Small intestine (tissue), 7 donors: Measurements from ENCODE around the gene RGS3. TPM values are rescaled to one million over a fixed set of nuclear protein-coding genes. Genes with fewer than 3 reads are reported as not detected.
"Not testable (repeated sequence)": the region's sequence is repeated elsewhere in the genome, so short reads cannot be mapped to it uniquely, and the experiment has no call there.

ENCODE experiments used
- DNase-seq, 2 donors: peaks; one replicate each; pipeline versions ENCODE4 v3.0.0 to v3.0.0-alpha.2; 2013
- FAIRE-seq: peaks from 2 replicates; lab custom pipeline; 2012; peaks lifted over from hg19 to GRCh38; lab: Jason Lieb, UNC
- H3K27ac ChIP-seq, 3 donors: one replicate each; pipeline ENCODE4 v1.5.1; 2013; ENCODE audit warnings: low read length in 2 of 3, mild to moderate bottlenecking in 2 of 3, control low read depth in 1 of 3, inconsistent platforms in 1 of 3, low read depth in 1 of 3, moderate library complexity in 1 of 3
- H3K27me3 ChIP-seq, 3 donors: one replicate each; pipeline ENCODE4 v1.6.1; 2013; ENCODE audit warnings: low read length in 3 of 3, inconsistent platforms in 1 of 3; ENCODE audit not compliant: control insufficient read depth in 3 of 3, insufficient read depth in 3 of 3
- H3K36me3 ChIP-seq, 3 donors: one replicate each; pipeline ENCODE4 v1.6.1; 2013; ENCODE audit warnings: low read length in 3 of 3, inconsistent platforms in 1 of 3, low read depth in 1 of 3, mild to moderate bottlenecking in 1 of 3, moderate library complexity in 1 of 3; ENCODE audit not compliant: control insufficient read depth in 3 of 3, insufficient read depth in 2 of 3
- H3K4me1 ChIP-seq, 3 donors: one replicate each; pipeline ENCODE4 v1.6.1; 2013; ENCODE audit warnings: low read length in 2 of 3, inconsistent platforms in 1 of 3, low read depth in 1 of 3, mild to moderate bottlenecking in 1 of 3, moderate library complexity in 1 of 3; ENCODE audit not compliant: control insufficient read depth in 3 of 3, insufficient read depth in 2 of 3
- H3K4me3 ChIP-seq, 3 donors: one replicate each; pipeline ENCODE4 v1.5.1; 2013; ENCODE audit warnings: low read length in 3 of 3, control low read depth in 1 of 3, inconsistent platforms in 1 of 3, low read depth in 1 of 3, mild to moderate bottlenecking in 1 of 3, moderate library complexity in 1 of 3
- H3K9me3 ChIP-seq, 2 donors: one replicate each; pipeline ENCODE4 v1.6.1; 2013; ENCODE audit warnings: low read depth in 1 of 2, low read length in 1 of 2; ENCODE audit not compliant: control insufficient read depth in 2 of 2, insufficient read depth in 1 of 2
- WGBS, 3 donors: extraction: QIAGEN DNeasy Blood & Tissue Kit; methylation state at CpG; one replicate each; pipeline ENCODE4 v1.1.7; 2013; 5-methylcytosine and 5-hydroxymethylcytosine counted together
- polyA plus RNA-seq, 4 donors: library from polyadenylated mRNA; stranded (reverse) in 3 of 4; unstranded in 1 of 4; fragments of 200-250 nt in 3 of 4; fragments of 120-200 nt in 1 of 4; gene quantifications; one replicate each; pipeline versions ENCODE4 v1.2.1 to v1.2.3, GENCODE V29; 2013
- donor health status: healthy with polysubstance abuse.
- donor health status: control.
- donor health status: control.
- donor health status: Bipolar disorder and iron deficiency.
- donor health status: healthy.

RGS3 gene
- polyA plus RNA-seq, 4 donors, result 23.0 to 37.0 (median 26.4) TPM

DNA sequence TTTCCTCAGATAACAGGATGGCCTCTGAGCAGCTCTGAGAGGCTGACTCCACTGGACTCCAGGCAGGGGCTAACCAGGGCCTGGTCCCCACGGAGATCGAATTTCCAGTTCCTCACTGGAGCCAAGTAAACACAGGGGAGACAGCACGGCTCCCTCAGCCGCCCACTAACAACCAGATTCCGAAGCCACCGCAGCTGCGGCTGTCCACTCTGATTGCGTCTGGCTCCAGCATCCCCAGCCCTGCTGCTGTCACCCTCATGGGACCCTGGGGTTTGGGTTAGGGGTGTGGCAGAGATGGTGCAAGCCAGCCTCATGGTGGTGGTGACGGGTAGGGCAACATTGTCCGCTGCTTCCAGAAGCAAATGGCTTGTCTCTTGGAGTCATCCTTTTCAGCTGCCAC lies 172.6 kb downstream of the RGS3 start:
- no peak for FAIRE-seq
- 64 to 78% (median 71%) methylated on average over 7 to 10 of the region's 10 CpGs for WGBS, 3 donors

DNA sequence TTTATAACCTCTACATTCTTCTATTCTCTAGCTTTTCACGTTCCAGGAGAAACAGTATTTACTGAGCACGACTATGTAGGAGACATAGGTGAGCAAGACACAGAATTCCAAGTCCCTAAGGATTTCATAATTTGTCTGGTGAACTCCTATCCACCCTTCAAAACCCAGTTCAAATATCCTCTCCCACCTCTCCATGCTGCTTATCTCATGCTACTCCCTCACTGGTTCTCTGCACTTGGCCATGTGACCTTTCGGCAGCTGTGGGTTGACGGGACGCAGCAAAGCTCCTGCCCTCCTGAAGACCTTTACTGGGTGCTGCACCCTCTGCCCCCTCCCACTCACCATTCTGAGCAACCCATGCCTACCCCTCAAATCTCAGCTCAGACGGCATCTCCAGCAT lies 173.2 kb downstream of the RGS3 start:
- Histone ChIP-seq H3K9me3 (no peaks in the 10 kb centered on the region), H3K36me3 (no peaks in the 10 kb centered on the region), H3K4me1 (no peaks in the 10 kb centered on the region), H3K4me3 (no peak overlapping the region), H3K27ac (no peak overlapping the region), H3K27me3 (no peaks in the 10 kb centered on the region)
- 89 to 91% (median 91%) methylated on average over 6 of the region's 6 CpGs for WGBS, 3 donors
- DNase-seq (no peak), FAIRE-seq (no peak)

More for the DNA sequence above, 172.6 kb downstream of the RGS3 start:
- Histone ChIP-seq H3K36me3 (no peaks in the 10 kb centered on the region), H3K4me1 (no peaks in the 10 kb centered on the region), H3K27me3 (no peaks in the 10 kb centered on the region), H3K4me3 (no peak overlapping the region), H3K27ac (no peak overlapping the region), H3K9me3 (no peaks in the 10 kb centered on the region)
- DNase-seq, result no peak

- no peaks in the 10 kb centered on the region for H3K27me3 ChIP-seq
- H3K36me3 ChIP-seq, result no peaks in the 10 kb centered on the region
- DNase-seq (no peak), FAIRE-seq (no peak)
- WGBS, 3 donors, result 76 to 78% (median 77%) methylated on average over 7 of the region's 7 CpGs
- no peak overlapping the region for H3K27ac ChIP-seq
- H3K4me1 ChIP-seq, result no peaks in the 10 kb centered on the region
- no peak overlapping the region for H3K4me3 ChIP-seq
- no peaks in the 10 kb centered on the region for H3K9me3 ChIP-seq
Observed at GRCh38 chr9:113638490-113638889, 175.0 kb downstream of the RGS3 start.

- Histone ChIP-seq H3K9me3 (no peaks in the 10 kb centered on the region), H3K27me3 (no peaks in the 10 kb centered on the region), H3K4me3 (no peak overlapping the region), H3K27ac (no peak overlapping the region), H3K36me3 (no peaks in the 10 kb centered on the region), H3K4me1 (no peaks in the 10 kb centered on the region)
- DNase-seq (no peak), FAIRE-seq (no peak)
- 81 to 92% (median 89%) methylated on average over 4 of the region's 4 CpGs for WGBS, 3 donors
Observed at GRCh38 chr9:113638897-113639296, 175.4 kb downstream of the RGS3 start.

DNA sequence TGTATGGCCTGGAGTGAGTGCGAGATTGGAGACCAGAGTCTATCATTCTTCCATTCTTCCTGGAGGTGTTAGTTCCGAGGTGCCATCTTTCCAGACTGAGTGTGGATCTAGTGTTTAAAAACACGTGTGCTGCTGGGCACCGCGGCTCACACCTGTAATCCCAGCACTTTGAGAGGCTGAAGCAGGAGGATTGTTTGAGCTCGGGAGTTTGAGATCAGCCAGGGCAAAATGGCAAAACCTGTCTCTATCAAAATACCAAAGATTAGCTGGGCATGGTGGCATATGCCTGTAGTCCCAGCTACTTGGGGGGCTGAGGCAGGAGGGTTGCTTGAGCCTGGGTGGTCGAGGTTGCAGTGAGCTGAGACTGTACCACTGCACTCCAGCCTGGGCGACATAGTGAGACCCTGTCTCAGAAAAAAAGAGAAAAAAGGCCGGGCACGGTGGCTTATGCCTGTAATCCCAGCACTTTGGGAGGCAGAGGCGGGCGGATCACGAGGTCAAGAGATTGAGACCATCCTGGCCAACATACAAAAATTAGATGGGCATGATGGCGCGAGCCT lies 176.0 kb downstream of the RGS3 start:
- not testable (repeated sequence) for H3K9me3 ChIP-seq, H3K27me3 ChIP-seq, FAIRE-seq, H3K4me1 ChIP-seq, DNase-seq, H3K27ac ChIP-seq, H3K4me3 ChIP-seq, H3K36me3 ChIP-seq
- WGBS, 3 donors, result 91 to 95% (median 94%) methylated on average over 15 of the region's 15 CpGs

- DNase-seq, result no peak
- no peaks in the 10 kb centered on the region for H3K9me3 ChIP-seq
- 66 to 78% (median 75%) methylated on average over 6 of the region's 6 CpGs for WGBS, 3 donors
- no peak for FAIRE-seq
- H3K27me3 ChIP-seq, result no peaks in the 10 kb centered on the region
- H3K4me3 ChIP-seq, result no peak overlapping the region
- no peaks in the 10 kb centered on the region for H3K36me3 ChIP-seq
- no peaks in the 10 kb centered on the region for H3K4me1 ChIP-seq
- no peak overlapping the region for H3K27ac ChIP-seq
Observed at GRCh38 chr9:113640418-113640817, 176.9 kb downstream of the RGS3 start.

DNA sequence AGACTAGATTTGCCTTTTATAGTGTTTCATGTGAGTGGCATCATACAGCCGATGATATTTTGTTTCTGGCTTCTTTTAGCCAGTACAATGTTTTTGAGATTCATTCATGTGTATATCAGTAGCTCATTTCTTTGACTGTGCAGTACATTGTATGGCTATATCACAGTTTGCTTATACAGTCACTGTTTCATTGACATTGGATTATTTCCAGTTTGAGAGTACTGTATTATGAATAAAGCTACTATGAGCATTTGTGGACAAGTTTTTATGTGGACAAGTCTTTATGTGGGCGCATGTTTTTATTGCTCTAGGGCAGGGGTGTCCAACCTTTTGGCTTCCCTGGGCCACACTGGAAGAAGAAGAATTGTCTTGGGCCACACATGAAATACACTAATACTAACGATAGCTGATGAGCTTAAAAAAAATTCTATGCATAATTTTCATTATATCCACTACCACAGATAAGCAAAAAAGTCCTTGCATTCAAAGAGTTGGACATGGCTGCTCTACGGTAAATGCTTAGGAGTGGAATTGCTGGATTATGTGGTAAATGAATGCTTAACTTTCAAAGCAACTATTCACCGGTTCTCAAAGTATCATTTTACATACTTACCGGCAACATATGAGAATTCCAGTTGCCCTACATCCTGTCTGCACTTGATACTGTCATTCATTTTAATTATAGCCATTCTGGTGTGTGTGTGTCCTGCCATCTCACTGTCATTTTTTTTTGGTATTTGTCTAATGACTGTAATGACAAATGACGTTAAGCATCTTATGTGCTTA lies 177.8 kb downstream of the RGS3 start:
- Histone ChIP-seq H3K36me3 (no peaks in the 10 kb centered on the region), H3K4me1 (no peaks in the 10 kb centered on the region), H3K27me3 (no peaks in the 10 kb centered on the region), H3K9me3 (no peaks in the 10 kb centered on the region), H3K27ac (no peak overlapping the region), H3K4me3 (no peak overlapping the region)
- WGBS, 3 donors, result 84 to 87% (median 86%) methylated on average over 7 of the region's 7 CpGs
- FAIRE-seq (no peak), DNase-seq (no peak)

DNA sequence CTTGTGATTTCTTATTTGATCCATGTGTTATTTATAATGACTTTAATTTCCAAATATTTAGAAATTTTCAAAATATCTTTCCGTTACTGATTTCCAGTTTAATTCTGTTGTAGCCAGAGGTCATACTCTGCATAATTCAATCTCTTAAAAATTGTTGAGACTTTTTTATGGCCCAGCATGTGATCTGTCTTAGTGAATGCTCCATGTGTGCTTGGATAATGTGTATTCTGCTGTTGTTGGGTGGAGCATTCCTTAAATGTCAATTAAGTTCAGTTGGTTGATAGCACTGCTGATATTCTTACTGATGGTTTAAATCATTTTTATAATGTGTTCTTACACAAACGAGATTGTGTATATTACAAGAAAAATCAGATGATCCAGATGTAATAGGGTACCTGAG lies 180.8 kb downstream of the RGS3 start:
- Histone ChIP-seq H3K4me1 (peaks cover 0 to 8% (median 0%) of the 10 kb centered on the region in 3 donors), H3K27me3 (no peaks in the 10 kb centered on the region), H3K36me3 (no peaks in the 10 kb centered on the region), H3K27ac (no peak overlapping the region), H3K9me3 (peaks cover 0 to 6% of the 10 kb centered on the region in 2 donors), H3K4me3 (no peak overlapping the region)
- FAIRE-seq (no peak), DNase-seq (no peak)
- WGBS, 3 donors, result 62 to 67% (median 65%) methylated on average over 2 of the region's 2 CpGs
